ENCODE data around the gene FDXACB1. TPM values are rescaled to one million over a fixed set of nuclear protein-coding genes. Genes with fewer than 3 reads are reported as not detected.

Gene FDXACB1
- total RNA-seq, 1 donor from 2014 or later = 2.4 TPM

DNA sequence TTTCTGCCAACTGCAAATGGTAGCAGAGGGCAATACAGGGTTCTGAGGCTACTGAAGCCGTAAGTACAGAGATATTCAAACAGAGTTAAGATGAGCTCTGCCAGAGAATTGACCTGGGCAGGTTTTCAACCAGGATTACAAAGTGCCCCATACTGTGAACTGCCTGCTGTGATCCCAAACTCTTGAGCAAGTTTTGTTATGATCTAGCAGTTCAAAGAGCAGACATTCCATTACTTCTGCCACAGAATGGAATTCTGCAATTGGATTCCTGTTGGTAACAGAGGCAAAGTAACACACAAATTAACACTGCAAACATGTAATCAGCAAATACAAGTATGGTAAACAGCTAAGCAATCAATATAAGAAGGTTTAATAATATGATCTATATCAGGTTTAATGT is 38.8 kb downstream of the FDXACB1 start:
- peak; percentile 28 for FAIRE-seq
- peaks cover 1% of the 10 kb centered on the region for H3K36me3 ChIP-seq (ENCODE audit: control insufficient read depth, insufficient read depth, low read length)

DNA sequence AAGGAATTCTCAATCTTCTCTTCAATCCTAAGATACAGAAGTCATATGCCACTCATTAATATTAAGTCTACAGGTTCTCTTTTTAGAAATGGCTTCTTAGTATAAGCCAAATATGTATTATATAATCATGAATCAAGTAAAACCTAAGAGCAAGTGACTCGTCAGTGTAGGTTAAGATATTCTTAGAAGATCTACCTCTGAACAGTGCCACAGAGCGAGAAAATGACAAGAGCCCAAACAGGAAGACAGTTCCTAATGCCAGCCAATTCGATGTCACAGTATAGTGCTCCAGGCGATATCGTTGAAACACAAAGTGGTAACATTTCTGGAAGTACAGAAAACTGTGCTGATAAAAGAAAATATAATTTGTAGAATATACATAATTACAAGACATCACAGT is 40.9 kb downstream of the FDXACB1 start:
- Histone ChIP-seq H3K27me3 (ENCODE audit: control insufficient read depth, insufficient read depth, low read length) (no peaks in the 10 kb centered on the region), H3K4me3 (ENCODE audit: low read depth, low read length) (no peak overlapping the region), H3K36me3 (ENCODE audit: control insufficient read depth, insufficient read depth, low read length) (peaks cover 1% of the 10 kb centered on the region)
- TF ChIP-seq, protein P1, sequence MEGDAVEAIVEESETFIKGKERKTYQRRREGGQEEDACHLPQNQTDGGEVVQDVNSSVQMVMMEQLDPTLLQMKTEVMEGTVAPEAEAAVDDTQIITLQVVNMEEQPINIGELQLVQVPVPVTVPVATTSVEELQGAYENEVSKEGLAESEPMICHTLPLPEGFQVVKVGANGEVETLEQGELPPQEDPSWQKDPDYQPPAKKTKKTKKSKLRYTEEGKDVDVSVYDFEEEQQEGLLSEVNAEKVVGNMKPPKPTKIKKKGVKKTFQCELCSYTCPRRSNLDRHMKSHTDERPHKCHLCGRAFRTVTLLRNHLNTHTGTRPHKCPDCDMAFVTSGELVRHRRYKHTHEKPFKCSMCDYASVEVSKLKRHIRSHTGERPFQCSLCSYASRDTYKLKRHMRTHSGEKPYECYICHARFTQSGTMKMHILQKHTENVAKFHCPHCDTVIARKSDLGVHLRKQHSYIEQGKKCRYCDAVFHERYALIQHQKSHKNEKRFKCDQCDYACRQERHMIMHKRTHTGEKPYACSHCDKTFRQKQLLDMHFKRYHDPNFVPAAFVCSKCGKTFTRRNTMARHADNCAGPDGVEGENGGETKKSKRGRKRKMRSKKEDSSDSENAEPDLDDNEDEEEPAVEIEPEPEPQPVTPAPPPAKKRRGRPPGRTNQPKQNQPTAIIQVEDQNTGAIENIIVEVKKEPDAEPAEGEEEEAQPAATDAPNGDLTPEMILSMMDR (IDR thresholded peaks at IDR 0.05; ENCODE audit: insufficient read depth, low read length, severe bottlenecking) = no peak
- DNase-seq (ENCODE audit: low read depth) (no peak), FAIRE-seq (no peak)

More for the DNA sequence above, 38.8 kb downstream of the FDXACB1 start:
- TF ChIP-seq, protein P1 (IDR thresholded peaks at IDR 0.05; ENCODE audit: insufficient read depth, low read length, severe bottlenecking) = no peak
- Histone ChIP-seq H3K27me3 (ENCODE audit: control insufficient read depth, insufficient read depth, low read length) (no peaks in the 10 kb centered on the region), H3K4me3 (ENCODE audit: low read depth, low read length) (no peak overlapping the region)
- DNase-seq (ENCODE audit: low read depth) = no peak

DNA sequence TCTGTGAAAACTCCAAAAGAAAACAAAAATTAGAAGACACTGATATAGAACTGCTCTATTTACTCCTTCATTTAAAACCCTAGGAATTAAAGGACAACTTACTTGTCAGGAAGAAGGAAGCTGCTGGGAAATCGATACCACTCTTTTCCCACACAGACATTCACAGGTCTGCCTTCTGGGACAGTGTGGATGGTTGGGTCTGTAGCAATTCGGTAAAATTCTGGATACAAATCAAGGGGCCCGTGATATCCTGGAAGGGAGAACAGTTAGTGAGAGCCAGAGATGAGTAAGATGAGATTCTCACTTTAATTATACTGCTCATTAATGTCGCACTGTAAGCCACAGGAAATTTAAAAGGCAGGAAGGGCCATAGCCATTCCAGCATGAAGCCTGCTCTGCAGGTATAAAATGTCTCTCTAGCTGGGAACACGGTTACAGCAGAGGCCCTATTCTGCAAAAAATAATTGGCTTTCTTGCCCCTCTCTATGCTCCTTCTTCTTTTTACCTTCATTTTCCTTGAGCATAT is 41.5 kb downstream of the FDXACB1 start:
- Histone ChIP-seq H3K4me3 (ENCODE audit: low read depth, low read length) (no peak overlapping the region), H3K27me3 (ENCODE audit: control insufficient read depth, insufficient read depth, low read length) (no peaks in the 10 kb centered on the region), H3K36me3 (ENCODE audit: control insufficient read depth, insufficient read depth, low read length) (peaks cover 1% of the 10 kb centered on the region)
- no peak for FAIRE-seq
- no peak for DNase-seq (ENCODE audit: low read depth)
- TF ChIP-seq, protein P1 (IDR thresholded peaks at IDR 0.05; ENCODE audit: insufficient read depth, low read length, severe bottlenecking) = no peak

DNA sequence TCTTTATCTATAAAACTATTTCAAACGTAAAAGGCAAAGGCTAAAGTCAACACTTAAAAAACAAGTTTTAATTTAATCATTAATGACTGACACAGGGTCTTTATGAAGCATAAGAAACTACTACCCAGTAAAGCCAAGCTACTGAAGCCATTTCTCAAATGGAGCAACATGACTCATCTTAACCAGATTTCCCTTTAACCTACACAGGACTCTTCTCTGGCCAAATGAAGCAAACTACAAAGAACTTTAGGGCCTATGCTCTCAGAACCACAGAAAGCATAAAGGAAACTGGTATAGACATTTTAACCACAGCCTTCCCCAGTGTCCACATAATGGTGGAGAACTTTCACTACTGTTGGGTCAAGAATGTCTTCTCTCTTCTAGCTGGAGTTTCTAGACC is 42.2 kb downstream of the FDXACB1 start:
- Histone ChIP-seq H3K36me3 (ENCODE audit: control insufficient read depth, insufficient read depth, low read length) (peaks cover 1% of the 10 kb centered on the region), H3K27me3 (ENCODE audit: control insufficient read depth, insufficient read depth, low read length) (no peaks in the 10 kb centered on the region), H3K4me3 (ENCODE audit: low read depth, low read length) (no peak overlapping the region)
- TF ChIP-seq, protein P1 (IDR thresholded peaks at IDR 0.05; ENCODE audit: insufficient read depth, low read length, severe bottlenecking) = no peak
- DNase-seq (ENCODE audit: low read depth) (no peak), FAIRE-seq (no peak)

DNA sequence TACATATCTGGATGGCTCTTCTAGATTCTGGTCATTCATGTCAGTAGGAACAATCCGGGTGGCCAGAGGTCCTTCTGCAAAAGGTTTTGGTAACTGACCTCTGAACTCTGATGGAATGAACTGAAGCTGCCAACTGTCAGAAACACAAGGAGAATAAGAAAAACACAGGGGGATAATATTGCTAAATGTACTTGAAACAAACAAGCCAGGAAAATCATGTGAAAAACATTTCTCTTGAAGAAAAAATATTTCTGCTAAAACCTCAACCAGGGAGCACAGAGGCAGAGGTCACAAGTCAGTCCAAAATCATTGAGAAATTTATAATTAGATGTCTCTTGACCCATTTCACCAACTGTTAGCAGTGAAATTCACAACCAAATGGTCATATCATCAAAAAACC is 42.8 kb downstream of the FDXACB1 start:
- TF ChIP-seq, protein P1 (IDR thresholded peaks at IDR 0.05; ENCODE audit: insufficient read depth, low read length, severe bottlenecking) = no peak
- no peak for FAIRE-seq
- Histone ChIP-seq H3K27me3 (ENCODE audit: control insufficient read depth, insufficient read depth, low read length) (no peaks in the 10 kb centered on the region), H3K4me3 (ENCODE audit: low read depth, low read length) (no peak overlapping the region), H3K36me3 (ENCODE audit: control insufficient read depth, insufficient read depth, low read length) (peaks cover 1% of the 10 kb centered on the region)
- no peak for DNase-seq (ENCODE audit: low read depth)

DNA sequence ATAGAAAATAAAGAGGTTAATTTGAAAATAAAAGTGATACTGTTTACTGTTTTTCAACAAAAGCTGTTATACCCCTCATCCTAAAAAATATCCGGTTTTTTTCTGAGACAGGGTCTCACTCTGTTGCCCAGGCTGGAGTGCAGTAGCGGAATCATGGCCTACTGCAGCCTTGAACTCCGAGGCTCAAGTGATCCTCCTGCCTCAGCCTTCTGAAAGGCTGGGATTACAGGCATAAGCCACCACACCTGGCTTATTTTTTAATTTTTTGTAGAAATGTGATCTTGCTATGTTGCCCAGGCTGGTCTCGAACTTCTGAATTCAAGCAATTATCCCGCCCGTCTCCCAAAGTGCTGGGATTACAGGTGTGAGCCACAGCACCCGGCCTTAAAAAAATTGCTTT is 43.3 kb downstream of the FDXACB1 start:
- no peak overlapping the region for H3K4me3 ChIP-seq (ENCODE audit: low read depth, low read length)
- TF ChIP-seq, protein P1 (IDR thresholded peaks at IDR 0.05; ENCODE audit: insufficient read depth, low read length, severe bottlenecking) = no peak
- peaks cover 1% of the 10 kb centered on the region for H3K36me3 ChIP-seq (ENCODE audit: control insufficient read depth, insufficient read depth, low read length)
- no peak for FAIRE-seq
- H3K27me3 ChIP-seq (ENCODE audit: control insufficient read depth, insufficient read depth, low read length) = no peaks in the 10 kb centered on the region
- DNase-seq (ENCODE audit: low read depth) = no peak

All from bronchial epithelial cell (primary cell).